Suprapubic skin (tissue), 4 donors: Measurements from ENCODE around the gene ZNF30. TPM values are rescaled to one million over a fixed set of nuclear protein-coding genes. Genes with fewer than 3 reads are reported as not detected.

Source experiments
- DNase-seq, 2 donors: peaks; one replicate each; pipeline ENCODE4 v3.0.0-alpha.2; 2019; ENCODE audit warnings: low spot score in 2 of 2
- H3K27ac ChIP-seq: fragments of 200-600 bp; sonication (generic); one replicate; pipeline ENCODE4 v1.5.1; 2019
- H3K27me3 ChIP-seq: fragments of 200-600 bp; sonication (generic); one replicate; pipeline ENCODE4 v1.5.1; 2019
- H3K36me3 ChIP-seq: fragments of 200-600 bp; sonication (generic); one replicate; pipeline ENCODE4 v1.5.1; 2019
- H3K4me1 ChIP-seq: fragments of 200-600 bp; sonication (generic); one replicate; pipeline ENCODE4 v1.5.1; 2019
- H3K4me3 ChIP-seq: fragments of 200-600 bp; sonication (generic); one replicate; pipeline ENCODE4 v1.5.1; 2019; ENCODE audit warnings: mild to moderate bottlenecking
- H3K9me3 ChIP-seq: fragments of 200-600 bp; sonication (generic); one replicate; pipeline ENCODE4 v1.5.1; 2019
- EP300 ChIP-seq: sonication (generic); formaldehyde crosslinking; IDR thresholded peaks from one replicate; pipeline ENCODE4 v1.6.1; 2017; ENCODE audit warnings: antibody characterized with exemption
- POLR2A ChIP-seq, 2 donors: fragments of 450-650 bp; IDR thresholded peaks; one replicate each; pipeline ENCODE4 v1.6.1; 2017; ENCODE audit warnings: antibody characterized with exemption in 2 of 2, mild to moderate bottlenecking in 2 of 2, moderate library complexity in 2 of 2
- POLR2AphosphoS5 ChIP-seq, 3 donors: sonication (generic); formaldehyde crosslinking; IDR thresholded peaks; one replicate each; pipeline ENCODE4 v1.6.1; 2017; ENCODE audit warnings: antibody characterized with exemption in 3 of 3
- WGBS: methylation state at CpG from one replicate; pipeline ENCODE4 v1.1.5; 2018; 5-methylcytosine and 5-hydroxymethylcytosine counted together
- total RNA-seq, 4 donors: library from RNA; depleted of rRNA; stranded (reverse); fragments of >200 nt; gene quantifications; one replicate each; pipeline ENCODE4 v1.1.0, GENCODE V29; 2016
- TF ChIP-seq, protein P1 (sequence below), 2 donors: fragments of 200-600 bp in 1 of 2; fragments of 450-650 bp in 1 of 2; sonication (generic) in 1 of 2; IDR thresholded peaks; one replicate each; pipeline ENCODE4 v1.5.1; 2016 to 2019; ENCODE audit warnings: antibody characterized with exemption in 2 of 2, mild to moderate bottlenecking in 1 of 2, moderate library complexity in 1 of 2

The ZNF30 gene
- total RNA-seq, 4 donors from 2014 or later = 0.44 to 3.4 (median 1.5) TPM

DNA sequence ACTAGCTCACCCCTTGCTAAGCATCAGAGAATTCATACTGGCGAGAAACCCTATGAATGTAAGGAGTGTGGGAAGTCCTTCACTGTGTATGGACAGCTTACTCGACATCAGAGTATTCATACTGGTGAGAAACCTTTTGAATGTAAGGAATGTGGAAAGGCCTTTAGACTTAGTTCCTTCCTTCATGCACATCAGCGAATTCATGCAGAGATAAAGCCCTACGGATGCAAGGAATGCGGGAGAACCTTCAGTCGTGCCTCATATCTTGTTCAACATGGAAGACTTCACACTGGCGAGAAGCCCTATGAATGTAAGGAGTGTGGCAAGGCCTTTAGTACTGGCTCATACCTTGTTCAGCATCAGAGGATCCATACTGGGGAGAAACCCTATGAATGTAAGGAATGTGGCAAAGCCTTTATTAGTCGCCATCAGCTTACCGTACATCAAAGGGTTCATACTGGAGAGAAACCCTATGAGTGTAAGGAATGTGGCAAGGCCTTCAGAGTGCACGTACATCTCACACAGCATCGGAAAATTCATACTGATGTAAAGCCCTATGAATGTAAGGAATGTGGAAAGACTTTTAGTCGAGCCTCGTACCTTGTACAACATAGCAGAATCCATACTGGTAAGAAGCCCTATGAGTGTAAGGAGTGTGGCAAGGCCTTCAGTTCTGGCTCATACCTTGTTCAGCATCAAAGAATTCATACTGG lies 17.3 kb downstream of the ZNF30 start:
- Histone ChIP-seq H3K27me3 (no peaks in the 10 kb centered on the region), H3K4me3 (no peak overlapping the region), H3K27ac (no peak overlapping the region), H3K4me1 (no peaks in the 10 kb centered on the region), H3K36me3 (peaks cover 27% of the 10 kb centered on the region), H3K9me3 (peaks cover 4% of the 10 kb centered on the region)
- DNase-seq = no peak
- WGBS = 95% methylated on average over 13 of the region's 13 CpGs
- no peak for TF ChIP-seq POLR2AphosphoS5 (IDR thresholded peaks at IDR 0.05)
- TF ChIP-seq POLR2A (IDR thresholded peaks at IDR 0.05) = no peak
- TF ChIP-seq, protein P1, sequence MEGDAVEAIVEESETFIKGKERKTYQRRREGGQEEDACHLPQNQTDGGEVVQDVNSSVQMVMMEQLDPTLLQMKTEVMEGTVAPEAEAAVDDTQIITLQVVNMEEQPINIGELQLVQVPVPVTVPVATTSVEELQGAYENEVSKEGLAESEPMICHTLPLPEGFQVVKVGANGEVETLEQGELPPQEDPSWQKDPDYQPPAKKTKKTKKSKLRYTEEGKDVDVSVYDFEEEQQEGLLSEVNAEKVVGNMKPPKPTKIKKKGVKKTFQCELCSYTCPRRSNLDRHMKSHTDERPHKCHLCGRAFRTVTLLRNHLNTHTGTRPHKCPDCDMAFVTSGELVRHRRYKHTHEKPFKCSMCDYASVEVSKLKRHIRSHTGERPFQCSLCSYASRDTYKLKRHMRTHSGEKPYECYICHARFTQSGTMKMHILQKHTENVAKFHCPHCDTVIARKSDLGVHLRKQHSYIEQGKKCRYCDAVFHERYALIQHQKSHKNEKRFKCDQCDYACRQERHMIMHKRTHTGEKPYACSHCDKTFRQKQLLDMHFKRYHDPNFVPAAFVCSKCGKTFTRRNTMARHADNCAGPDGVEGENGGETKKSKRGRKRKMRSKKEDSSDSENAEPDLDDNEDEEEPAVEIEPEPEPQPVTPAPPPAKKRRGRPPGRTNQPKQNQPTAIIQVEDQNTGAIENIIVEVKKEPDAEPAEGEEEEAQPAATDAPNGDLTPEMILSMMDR (IDR thresholded peaks at IDR 0.05) = no peak
- TF ChIP-seq EP300 = no peak

DNA sequence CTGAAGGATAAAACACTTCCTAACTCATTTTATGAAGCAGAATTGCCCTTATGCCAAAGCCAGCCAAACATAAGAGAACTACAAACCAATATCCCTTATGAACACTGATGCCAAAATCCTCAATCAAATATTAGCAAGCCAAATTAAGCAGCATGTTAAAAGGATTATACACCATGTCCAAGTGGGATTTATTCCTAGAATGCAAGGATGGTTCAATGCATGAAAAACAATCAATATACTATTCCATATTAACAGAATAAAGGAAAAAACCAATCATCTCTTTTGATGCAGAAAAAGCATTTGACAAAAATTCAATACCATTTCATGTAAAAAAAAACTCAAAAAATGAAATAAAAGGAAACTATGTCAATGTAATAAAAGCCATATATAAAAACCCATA lies 26.4 kb downstream of the ZNF30 start:
- Histone ChIP-seq H3K9me3 (peaks cover 36% of the 10 kb centered on the region), H3K4me3 (no peak overlapping the region), H3K36me3 (peaks cover 17% of the 10 kb centered on the region), H3K27ac (no peak overlapping the region), H3K27me3 (no peaks in the 10 kb centered on the region), H3K4me1 (no peaks in the 10 kb centered on the region)
- no peak for TF ChIP-seq POLR2AphosphoS5 (IDR thresholded peaks at IDR 0.05)
- no peak for TF ChIP-seq POLR2A (IDR thresholded peaks at IDR 0.05)
- no peak for TF ChIP-seq EP300
- TF ChIP-seq, protein P1 (IDR thresholded peaks at IDR 0.05) = no peak
- DNase-seq = no peak

DNA sequence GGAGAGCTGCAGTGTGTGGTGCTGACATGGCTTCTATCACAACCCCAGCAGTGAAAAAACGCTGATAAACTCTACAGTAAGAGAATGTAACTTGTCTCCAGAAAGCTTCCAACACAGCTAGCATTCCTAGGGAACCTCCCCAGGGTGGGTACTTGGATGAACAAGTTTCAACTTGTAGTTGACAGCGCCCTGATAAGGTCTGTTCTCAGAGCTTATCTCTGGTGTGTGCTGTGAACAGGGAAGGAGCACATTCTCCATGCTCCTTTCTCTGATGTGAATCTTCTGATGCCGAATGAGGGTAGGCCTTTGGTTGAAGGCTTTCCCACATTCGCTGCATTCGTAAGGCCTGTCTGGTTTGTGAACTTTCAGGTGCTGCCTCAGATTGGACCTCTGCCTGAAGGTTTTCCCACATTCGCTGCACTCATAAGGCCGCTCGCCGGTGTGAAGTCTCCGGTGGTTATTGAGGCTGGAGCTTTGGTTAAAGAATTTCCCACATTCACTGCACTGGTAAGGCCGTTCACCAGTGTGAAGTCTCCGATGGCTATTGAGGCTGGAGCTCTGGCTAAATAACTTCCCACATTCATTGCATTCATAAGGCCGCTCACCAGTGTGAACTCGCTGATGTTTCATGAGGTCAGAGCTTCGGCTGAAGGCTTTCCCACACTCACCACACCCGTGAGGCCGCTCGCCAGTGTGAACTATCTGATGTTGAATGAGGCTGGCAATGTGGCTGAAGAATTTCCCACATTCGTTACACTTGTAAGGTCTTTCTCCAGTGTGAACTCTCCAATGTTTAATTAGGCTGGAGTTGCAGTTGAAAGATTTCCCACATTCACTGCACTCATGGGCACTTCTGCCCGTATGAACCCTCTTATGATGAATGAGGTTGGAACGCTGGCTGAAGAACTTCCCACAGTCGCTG lies 31.4 kb downstream of the ZNF30 start:
- TF ChIP-seq POLR2A (IDR thresholded peaks at IDR 0.05) (no peak), POLR2AphosphoS5 (IDR thresholded peaks at IDR 0.05) (no peak), EP300 (no peak)
- TF ChIP-seq, protein P1 (IDR thresholded peaks at IDR 0.05) = no peak
- 93% methylated on average over 22 of the region's 22 CpGs for WGBS

DNA sequence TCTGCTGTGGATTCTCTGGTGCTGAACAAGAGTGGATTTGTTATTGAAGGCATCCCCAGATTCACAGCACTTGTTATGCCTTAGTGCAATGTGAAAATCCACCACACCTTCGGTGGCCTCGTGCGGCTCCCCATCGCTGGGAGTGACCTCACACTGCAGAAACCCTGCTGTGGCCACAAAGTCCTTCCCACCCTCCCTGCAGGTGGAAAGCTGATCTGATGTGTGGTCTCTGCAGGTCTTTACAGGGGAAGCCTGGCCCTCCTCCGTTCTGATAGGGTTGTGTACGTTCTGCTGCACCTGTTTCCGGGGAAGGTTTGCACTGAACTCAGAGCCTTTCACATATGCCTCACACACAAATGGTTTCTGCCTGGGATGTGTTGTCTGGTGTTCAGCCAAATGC lies 32.3 kb downstream of the ZNF30 start:
- no peak for DNase-seq
- Histone ChIP-seq H3K36me3 (peaks cover 43% of the 10 kb centered on the region), H3K9me3 (peaks cover 32% of the 10 kb centered on the region), H3K4me3 (no peak overlapping the region), H3K27ac (no peak overlapping the region), H3K27me3 (no peaks in the 10 kb centered on the region), H3K4me1 (peaks cover 24% of the 10 kb centered on the region)
- TF ChIP-seq POLR2AphosphoS5 (IDR thresholded peaks at IDR 0.05) = no peak
- no peak for TF ChIP-seq EP300
- TF ChIP-seq, protein P1 (IDR thresholded peaks at IDR 0.05) = no peak
- WGBS = 89% methylated on average over 7 of the region's 7 CpGs

More for the DNA sequence above, 31.4 kb downstream of the ZNF30 start:
- Histone ChIP-seq H3K27ac (no peak overlapping the region), H3K4me3 (no peak overlapping the region), H3K9me3 (peaks cover 42% of the 10 kb centered on the region), H3K36me3 (peaks cover 43% of the 10 kb centered on the region), H3K4me1 (peaks cover 16% of the 10 kb centered on the region), H3K27me3 (no peaks in the 10 kb centered on the region)
- DNase-seq = no peak
